SK-N-SH (cell line): ENCODE measurements around the gene PRPS1. TPM values are rescaled to one million over a fixed set of nuclear protein-coding genes. Genes with fewer than 3 reads are reported as not detected.

Source experiments
- CTCF ChIA-PET: fragments of 300-600, 350-600 bp; formaldehyde crosslinking; extraction: SDS; loops from one replicate; lab custom pipeline; 2021; lab: Yijun Ruan, JAX
- POLR2A ChIA-PET: fragments of 350-600 bp; sonication (Branson Sonifier 250); formaldehyde crosslinking; extraction: SDS; loops from one replicate; lab custom pipeline; 2020; ENCODE audit warnings: antibody characterized with exemption, inconsistent platforms; lab: Yijun Ruan, JAX
- DNase-seq: peaks from one replicate; pipeline ENCODE4 v3.0.0; 2012
- H2AFZ ChIP-seq: fragments of 200-600 bp; sonication (generic); 2 replicates; pipeline ENCODE4 v1.8.1; 2016; ENCODE audit warnings: antibody characterized with exemption, mild to moderate bottlenecking, low read depth
- H3F3A ChIP-seq: fragments of 200-600 bp; sonication (generic); replicated peaks from 2 replicates; pipeline ENCODE3; 2016; ENCODE audit warnings: antibody characterized with exemption, mild to moderate bottlenecking; ENCODE audit not compliant: insufficient read depth
- H3K27ac ChIP-seq, 2 experiments: fragments of 200-500 bp in 1 of 2; fragments of 200-600 bp in 1 of 2; sonication (Bioruptor generic) in 1 of 2; sonication (generic), shearing (Covaris generic) in 1 of 2; 2 replicates each; pipeline versions ENCODE4 v1.5.1 to v1.6.1; 2014 to 2016; ENCODE audit warnings: low read depth in 2 of 2, inconsistent platforms in 1 of 2, low read length in 1 of 2, mild to moderate bottlenecking in 1 of 2, mixed read lengths in 1 of 2
- H3K27me3 ChIP-seq: fragments of 200-600 bp; sonication (generic), shearing (Covaris generic); 2 replicates; pipeline ENCODE4 v1.6.1; 2016; ENCODE audit warnings: mixed run types; ENCODE audit not compliant: insufficient read depth
- H3K36me3 ChIP-seq, 2 experiments: fragments of 200-500 bp in 1 of 2; fragments of 200-600 bp in 1 of 2; sonication (Bioruptor generic) in 1 of 2; sonication (generic) in 1 of 2; replicated peaks in 1 of 2; 2 replicates each; pipeline versions ENCODE3 to v1.5.1; 2014 to 2016; ENCODE audit warnings: low read length in 1 of 2, mild to moderate bottlenecking in 1 of 2; ENCODE audit not compliant: insufficient read depth in 2 of 2, control insufficient read depth in 1 of 2
- H3K4me1 ChIP-seq, 2 experiments: fragments of 200-500 bp in 1 of 2; fragments of 200-600 bp in 1 of 2; sonication (Bioruptor generic) in 1 of 2; sonication (generic), shearing (Covaris generic) in 1 of 2; 2 replicates each; pipeline versions ENCODE4 v1.5.1 to v1.6.1; 2014 to 2016; ENCODE audit warnings: low read depth in 1 of 2, low read length in 1 of 2, mixed run types in 1 of 2; ENCODE audit not compliant: insufficient read depth in 2 of 2, control insufficient read depth in 1 of 2
- H3K4me2 ChIP-seq: fragments of 200-600 bp; sonication (generic), shearing (Covaris generic); 2 replicates; pipeline ENCODE4 v1.6.1; 2017; ENCODE audit warnings: mixed run types
- H3K4me3 ChIP-seq, 2 experiments: fragments of 200-500 bp in 1 of 2; fragments of 200-600 bp in 1 of 2; sonication (Bioruptor generic) in 1 of 2; sonication (generic), shearing (Covaris generic) in 1 of 2; 2 replicates each; pipeline versions ENCODE4 v1.5.1 to v1.8.1; 2014 to 2016; ENCODE audit warnings: low read depth in 2 of 2, inconsistent platforms in 1 of 2, low read length in 1 of 2, mild to moderate bottlenecking in 1 of 2, mixed read lengths in 1 of 2, moderate library complexity in 1 of 2
- H3K79me2 ChIP-seq: fragments of 200-600 bp; sonication (generic); 2 replicates; pipeline ENCODE4 v1.8.1; 2017; ENCODE audit warnings: mild to moderate bottlenecking; ENCODE audit not compliant: insufficient read depth
- H3K9ac ChIP-seq: fragments of 200-600 bp; sonication (generic); 2 replicates; pipeline ENCODE4 v1.6.1; 2017; ENCODE audit warnings: mixed run types
- H3K9me2 ChIP-seq: fragments of 200-600 bp; sonication (generic); 2 replicates; pipeline ENCODE4 v1.6.1; 2017; ENCODE audit warnings: mixed run types
- H3K9me3 ChIP-seq: fragments of 200-600 bp; sonication (generic); 2 replicates; pipeline ENCODE4 v1.6.1; 2017; ENCODE audit warnings: mixed run types, mild to moderate bottlenecking, moderate library complexity
- H4K20me1 ChIP-seq: fragments of 200-600 bp; sonication (generic); 2 replicates; pipeline ENCODE4 v1.6.1; 2017; ENCODE audit warnings: mild to moderate bottlenecking, mixed run types; ENCODE audit not compliant: insufficient read depth
- EP300 ChIP-seq, 2 experiments: IDR thresholded peaks; 2 replicates each; pipeline versions ENCODE4 v1.4.0 to v1.6.1; 2012; ENCODE audit warnings: borderline replicate concordance in 1 of 2, low read depth in 1 of 2, low read length in 1 of 2
- EZH2phosphoT487 ChIP-seq: fragments of 200-600 bp; sonication (generic); IDR thresholded peaks from 2 replicates; pipeline ENCODE4 v1.6.1; 2017; ENCODE audit warnings: low read depth, mixed run types, mild to moderate bottlenecking, antibody characterized with exemption, moderate library complexity, borderline replicate concordance
- FOSL2 ChIP-seq: IDR thresholded peaks from 2 replicates; pipeline ENCODE4 v1.4.0; 2012; ENCODE audit warnings: low read depth, mild to moderate bottlenecking, moderate library complexity, borderline replicate concordance
- GABPA ChIP-seq: IDR thresholded peaks from 2 replicates; pipeline ENCODE4 v1.4.0; 2012; ENCODE audit warnings: low read depth, mild to moderate bottlenecking
- GATA2 ChIP-seq: sonication (generic); formaldehyde crosslinking; IDR thresholded peaks from 2 replicates; pipeline ENCODE4 v1.5.0; 2020; ENCODE audit warnings: mild to moderate bottlenecking, missing genetic modification reagents
- PBX3 ChIP-seq: IDR thresholded peaks from 2 replicates; pipeline ENCODE4; 2012
- POLR2AphosphoS5 ChIP-seq: IDR thresholded peaks from 2 replicates; pipeline ENCODE4 v1.6.1; 2012; ENCODE audit warnings: low read depth, low read length
- RCOR1 ChIP-seq: fragments of 150-350 bp; IDR thresholded peaks from 2 replicates; pipeline ENCODE4 v1.6.1; 2017; ENCODE audit warnings: antibody characterized with exemption, low read length
- REST ChIP-seq: IDR thresholded peaks from 2 replicates; pipeline ENCODE4 v1.6.1; 2012; ENCODE audit warnings: mild to moderate bottlenecking, low read depth, low read length, moderate library complexity
- RFX5 ChIP-seq: IDR thresholded peaks from 2 replicates; pipeline ENCODE4 v1.6.1; 2012; ENCODE audit warnings: mild to moderate bottlenecking, improper control_type of control experiment, low read length
- SIN3A ChIP-seq: IDR thresholded peaks from 2 replicates; pipeline ENCODE4 v1.6.1; 2012; ENCODE audit warnings: low read depth, mild to moderate bottlenecking, low read length, moderate library complexity, borderline replicate concordance
- TAF1 ChIP-seq: IDR thresholded peaks from 2 replicates; pipeline ENCODE4 v1.6.1; 2012; ENCODE audit warnings: low read depth, mild to moderate bottlenecking, low read length, moderate library complexity, borderline replicate concordance
- TCF12 ChIP-seq: IDR thresholded peaks from 2 replicates; pipeline ENCODE4 v1.4.0; 2012
- USF2 ChIP-seq: fragments of 150-350 bp; IDR thresholded peaks from 2 replicates; pipeline ENCODE4 v1.6.1; 2017; ENCODE audit warnings: antibody characterized with exemption, low read length, low read depth, borderline replicate concordance
- WGBS: methylation state at CpG from one replicate; pipeline ENCODE4 v1.1.6; 2017; ENCODE audit warnings: low lambda C conversion rate; 5-methylcytosine and 5-hydroxymethylcytosine counted together
- polyA plus RNA-seq, 3 experiments: library from polyadenylated mRNA; depleted of rRNA; stranded (reverse); fragments of >200 nt; gene quantifications; 2 replicates each; pipeline ENCODE4 v1.2.3, GENCODE V29; 2012

PRPS1 gene
- polyA plus RNA-seq, 1 of the 3 experiments (the other 2 are of a cell fraction), result 42.3 TPM

- no peak overlapping the region for H3K4me3 ChIP-seq
- DNase-seq, result no peak
- no peaks in the 10 kb centered on the region for H3K36me3 ChIP-seq
- 43% methylated on average over 2 of the region's 10 CpGs for WGBS
- no peak overlapping the region for H3K27ac ChIP-seq
- no peaks in the 10 kb centered on the region for H4K20me1 ChIP-seq
- H3K27me3 ChIP-seq, result no peaks in the 10 kb centered on the region; the same call in 1 of the 2 replicates
- H3F3A ChIP-seq, result no peaks in the 10 kb centered on the region
- H3K9me3 ChIP-seq, result no peaks in the 10 kb centered on the region
- H3K79me2 ChIP-seq, result no peaks in the 10 kb centered on the region
- CTCF ChIA-PET, result no interaction called here
- no peak overlapping the region for H3K9ac ChIP-seq
- H3K9me2 ChIP-seq, result no peaks in the 10 kb centered on the region
- no peak overlapping the region for H3K4me2 ChIP-seq
- no peak for TF ChIP-seq TAF1
- TF ChIP-seq FOSL2, result no peak
- TF ChIP-seq TCF12, result no peak
- no peak for TF ChIP-seq EZH2phosphoT487
- no peak for TF ChIP-seq REST
- no peak for TF ChIP-seq USF2
- TF ChIP-seq PBX3, result no peak
- TF ChIP-seq GABPA, result no peak
- TF ChIP-seq SIN3A, result no peak
- TF ChIP-seq RFX5, result no peak
- TF ChIP-seq GATA2 (CRISPR knock-in tag), result no peak
- no peak for TF ChIP-seq RCOR1
- no peak for TF ChIP-seq POLR2AphosphoS5
- no peak for TF ChIP-seq EP300 (IDR thresholded peaks at IDR 0.05; ENCODE audit: borderline replicate concordance in 1 of 2, low read depth in 1 of 2, low read length in 1 of 2)
- POLR2A ChIA-PET, result no interaction called here
- H2AFZ ChIP-seq, result no peak overlapping the region
- no peaks in the 10 kb centered on the region for H3K4me1 ChIP-seq
Observed at GRCh38 chrX:107597791-107598190, 30.5 kb upstream of the PRPS1 start.
